Kidney (tissue), 14 donors: ENCODE measurements around the gene CLEC17A. TPM values are rescaled to one million over a fixed set of nuclear protein-coding genes. Genes with fewer than 3 reads are reported as not detected.

Source experiments
- DNase-seq, 5 donors: peaks; one replicate each; pipeline ENCODE4 v3.0.0-alpha.2; 2013 to 2020
- FAIRE-seq: peaks from 2 replicates; lab custom pipeline; 2012; peaks lifted over from hg19 to GRCh38; lab: Jason Lieb, UNC
- H3K27ac ChIP-seq, 2 donors: one replicate each; pipeline ENCODE4 v1.7.0; 2013; ENCODE audit warnings: low read depth in 2 of 2, low read length in 2 of 2, inconsistent platforms in 1 of 2
- H3K27me3 ChIP-seq: one replicate; pipeline ENCODE4 v1.7.1; 2013; ENCODE audit warnings: low read length, inconsistent platforms; ENCODE audit not compliant: control insufficient read depth, insufficient read depth
- H3K36me3 ChIP-seq, 3 donors: one replicate each; pipeline versions ENCODE4 v1.7.0 to v1.7.1; 2013; ENCODE audit warnings: low read length in 3 of 3, control low read depth in 1 of 3, inconsistent platforms in 1 of 3; ENCODE audit not compliant: insufficient read depth in 3 of 3, control insufficient read depth in 2 of 3
- H3K4me1 ChIP-seq, 3 donors: one replicate each; pipeline versions ENCODE4 v1.7.0 to v1.7.1; 2013; ENCODE audit warnings: low read length in 3 of 3, inconsistent platforms in 1 of 3, low read depth in 1 of 3; ENCODE audit not compliant: control insufficient read depth in 2 of 3, insufficient read depth in 2 of 3
- H3K4me3 ChIP-seq, 3 donors: one replicate each; pipeline versions ENCODE4 v1.7.0 to v1.8.1; 2013; ENCODE audit warnings: low read length in 3 of 3, control low read depth in 1 of 3, inconsistent platforms in 1 of 3
- H3K9ac ChIP-seq, 3 donors: one replicate each; pipeline versions ENCODE4 v1.7.0 to v1.7.1; 2013; ENCODE audit warnings: low read length in 3 of 3, control low read depth in 1 of 3, inconsistent platforms in 1 of 3
- H3K9me3 ChIP-seq, 3 donors: one replicate each; pipeline versions ENCODE4 v1.7.0 to v1.7.1; 2013; ENCODE audit warnings: low read length in 3 of 3, control low read depth in 1 of 3, inconsistent platforms in 1 of 3; ENCODE audit not compliant: control insufficient read depth in 2 of 3, insufficient read depth in 1 of 3
- CTCF ChIP-seq: IDR thresholded peaks from 3 replicates; pipeline ENCODE4 v1.5.1; 2012; ENCODE audit warnings: mild to moderate bottlenecking, moderate library complexity, borderline replicate concordance; ENCODE audit not compliant: insufficient read depth; ENCODE audit errors: extremely low read depth
- intact Hi-C: fragments of 100-400 bp; cut with DNase I; formaldehyde crosslinking; loops from one replicate; pipeline ENCODE4 v1.11.1; 2022
- polyA plus RNA-seq: library from polyadenylated mRNA; stranded (reverse); fragments of 350-450 nt; fragmentation: Illumina TruSeq; extraction: RNeasy Lipid Tissue Mini Kit (QIAGEN cat#74804); gene quantifications from one replicate; pipeline ENCODE4 v1.2.3, GENCODE V29; 2014; ENCODE audit warnings: low read depth, low replicate concordance; ENCODE audit not compliant: insufficient read depth
- total RNA-seq: library from RNA; stranded (reverse); fragmentation: NEBNext Ultra II Directional; extraction: Animal tissue kit (Norgen Biotek cat#: 25700); gene quantifications from one replicate; pipeline ENCODE4 v1.2.1, GENCODE V29; 2021
- donor health status: control.
- donor health status: control.
- donor health status: control.
- donor health status: control.
- donor health status: control.
- donor health status: DM: yes; HTN: yes; CAD: no.
- donor health status: Normal renal cell carcinoma (clear cell type).

Gene CLEC17A
- total and polyA plus RNA-seq, 2 donors from 2014 or later = 0.76 TPM; not detected in 1

- TF ChIP-seq CTCF = no peak
- Histone ChIP-seq H3K9ac (no peak overlapping the region), H3K36me3 (no peaks in the 10 kb centered on the region), H3K4me1 (peaks cover 0 to 29% (median 15%) of the 10 kb centered on the region in 3 donors), H3K4me3 (no peak overlapping the region), H3K27me3 (no peaks in the 10 kb centered on the region), H3K27ac (no peak overlapping the region), H3K9me3 (no peaks in the 10 kb centered on the region)
- FAIRE-seq (no peak), DNase-seq (no peak)
- intact Hi-C loops = no loop called here
Observed at GRCh38 chr19:14558370-14559066, 24.4 kb upstream of the CLEC17A start.

GRCh38 chr19:14559916-14560775 lies 22.7 kb upstream of the CLEC17A start:
- intact Hi-C loops = no loop called here
- FAIRE-seq (no peak), DNase-seq (no peak)
- Histone ChIP-seq H3K9ac (peak overlapping the region in 1 of 3 donors; percentile 46), H3K9me3 (no peaks in the 10 kb centered on the region), H3K4me1 (peaks cover 0 to 21% (median 12%) of the 10 kb centered on the region in 3 donors), H3K36me3 (no peaks in the 10 kb centered on the region), H3K4me3 (no peak overlapping the region), H3K27me3 (no peaks in the 10 kb centered on the region), H3K27ac (no peak overlapping the region)
- TF ChIP-seq CTCF = no peak

- TF ChIP-seq CTCF = no peak
- intact Hi-C loops = no loop called here
Observed at GRCh38 chr19:14560776-14561108, 22.1 kb upstream of the CLEC17A start.

More at GRCh38 chr19:14560776-14561108, 22.1 kb upstream of the CLEC17A start:
- FAIRE-seq (no peak), DNase-seq (no peak)
- Histone ChIP-seq H3K36me3 (no peaks in the 10 kb centered on the region), H3K9me3 (no peaks in the 10 kb centered on the region), H3K9ac (peak overlapping the region in 1 of 3 donors; percentile 46), H3K27me3 (no peaks in the 10 kb centered on the region), H3K4me1 (peaks cover 0 to 21% (median 12%) of the 10 kb centered on the region in 3 donors), H3K27ac (no peak overlapping the region), H3K4me3 (no peak overlapping the region)
